GM19238 (cell line): ENCODE results near the gene ARHGEF39.

Experiments used
- DNase-seq: peaks from one replicate; pipeline ENCODE4 v3.0.0; 2011; ENCODE audit warnings: low spot score; ENCODE audit not compliant: insufficient read length

Gene ARHGEF39

GRCh38 chr9:35675732-35676392 is 10.9 kb upstream of the ARHGEF39 start:
- no peak for DNase-seq

- no peak for DNase-seq
These were observed 10.2 kb upstream of the ARHGEF39 start for GRCh38 chr9:35675204-35675603.

GRCh38 chr9:35674025-35674361 is 9.0 kb upstream of the ARHGEF39 start:
- DNase-seq, result no peak

DNA sequence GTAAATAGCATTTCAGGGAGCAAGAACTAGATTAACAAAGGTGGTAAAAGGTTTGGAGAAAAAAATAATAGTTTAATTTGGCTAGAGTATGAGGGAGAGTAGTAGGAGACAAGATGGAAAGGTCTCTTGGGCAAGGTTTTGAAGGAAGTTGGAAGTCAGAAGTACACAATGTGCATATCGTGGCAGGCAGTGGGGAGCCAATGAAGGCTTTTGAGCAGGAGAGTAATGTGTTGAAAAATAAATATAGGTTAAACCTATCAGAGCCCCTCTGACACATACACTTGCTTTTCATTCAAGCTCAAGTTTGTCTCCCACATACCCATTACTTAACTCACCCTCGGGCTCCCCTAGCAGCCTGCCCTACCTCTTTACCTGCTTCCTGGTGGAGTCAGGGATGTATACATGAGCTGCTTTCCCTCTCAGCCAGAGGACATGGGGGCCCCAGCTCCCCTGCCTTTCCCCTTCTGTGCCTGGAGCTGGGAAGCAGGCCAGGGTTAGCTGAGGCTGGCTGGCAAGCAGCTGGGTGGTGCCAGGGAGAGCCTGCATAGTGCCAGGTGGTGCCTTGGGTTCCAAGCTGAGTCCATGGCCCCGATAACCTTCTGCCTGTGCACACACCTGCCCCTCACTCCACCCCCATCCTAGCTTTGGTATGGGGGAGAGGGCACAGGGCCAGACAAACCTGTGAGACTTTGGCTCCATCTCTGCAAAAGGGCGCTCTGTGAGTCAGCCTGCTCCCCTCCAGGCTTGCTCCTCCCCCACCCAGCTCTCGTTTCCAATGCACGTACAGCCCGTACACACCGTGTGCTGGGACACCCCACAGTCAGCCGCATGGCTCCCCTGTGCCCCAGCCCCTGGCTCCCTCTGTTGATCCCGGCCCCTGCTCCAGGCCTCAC is 8.4 kb upstream of the ARHGEF39 start, which contains the start of gene CA9:
Gene CA9, plus strand, starts transcription at position 797 of the 893 bp plus-strand sequence. Its CDS starts 32 bp downstream, at position 829.
- no peak for DNase-seq

DNA sequence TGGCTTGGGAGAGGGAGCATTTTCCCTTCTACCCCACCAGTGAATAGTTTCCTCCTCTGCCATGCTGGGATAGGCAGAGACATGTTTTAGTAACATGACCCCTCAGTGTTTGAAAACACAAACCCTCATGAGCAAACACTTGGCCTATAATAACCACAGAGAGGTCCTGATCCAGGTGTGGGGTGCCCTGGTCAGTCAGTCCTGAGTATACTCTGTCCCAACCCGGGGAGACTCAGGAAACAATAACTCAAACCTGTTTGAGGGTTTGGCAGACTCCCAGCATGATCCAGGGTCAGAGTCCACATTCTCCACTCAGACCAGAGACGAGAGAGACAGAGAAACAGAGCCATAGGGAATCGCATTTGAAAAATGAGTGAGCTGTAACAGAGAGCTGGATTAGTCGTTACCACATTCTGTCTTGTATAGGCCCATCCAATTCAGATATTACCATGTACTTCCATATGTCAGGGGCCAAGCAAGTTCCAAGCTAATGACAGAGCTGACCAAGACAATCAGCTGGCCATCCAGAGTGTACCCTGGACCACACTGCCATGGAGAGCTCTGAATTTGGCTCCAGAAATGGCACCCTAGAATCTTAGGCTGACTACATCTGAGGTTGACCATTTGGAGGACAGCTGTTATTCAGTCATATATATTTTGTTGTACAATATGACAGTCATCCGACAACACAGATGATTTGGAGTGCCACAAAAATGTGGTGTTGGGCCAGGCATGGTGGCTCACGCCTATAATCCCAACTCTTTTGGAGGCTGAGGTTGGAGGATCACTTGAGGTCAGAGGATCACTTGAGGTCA is 4.5 kb upstream of the ARHGEF39 start:
- DNase-seq, result no peak

DNA sequence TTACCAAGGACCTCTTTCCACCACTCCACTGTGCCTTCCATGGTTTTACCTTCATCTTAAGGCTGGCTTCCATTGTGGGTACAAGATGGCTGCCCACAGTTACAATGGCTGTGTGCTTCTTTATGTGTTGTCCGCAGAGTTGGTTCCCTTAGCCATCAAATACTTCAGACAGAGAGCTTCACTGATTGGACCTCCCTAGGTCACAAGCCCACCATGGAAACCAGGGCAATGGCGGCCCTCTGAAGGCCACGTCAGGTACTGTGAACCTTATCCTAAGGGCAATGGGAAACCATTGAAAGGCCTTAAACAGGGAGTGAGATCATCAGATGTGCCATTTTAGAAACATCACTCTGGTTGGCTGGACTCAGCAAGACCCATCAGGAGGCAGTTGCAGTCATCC is 2.9 kb upstream of the ARHGEF39 start:
- no peak for DNase-seq

GRCh38 chr9:35666549-35666948 is 1.6 kb upstream of the ARHGEF39 start:
- DNase-seq, result no peak

- no peak for DNase-seq
These were observed 1.1 kb upstream of the ARHGEF39 start for GRCh38 chr9:35666045-35666444.

GRCh38 chr9:35665471-35665818 is 450 bp upstream of the ARHGEF39 start:
- no peak for DNase-seq

DNA sequence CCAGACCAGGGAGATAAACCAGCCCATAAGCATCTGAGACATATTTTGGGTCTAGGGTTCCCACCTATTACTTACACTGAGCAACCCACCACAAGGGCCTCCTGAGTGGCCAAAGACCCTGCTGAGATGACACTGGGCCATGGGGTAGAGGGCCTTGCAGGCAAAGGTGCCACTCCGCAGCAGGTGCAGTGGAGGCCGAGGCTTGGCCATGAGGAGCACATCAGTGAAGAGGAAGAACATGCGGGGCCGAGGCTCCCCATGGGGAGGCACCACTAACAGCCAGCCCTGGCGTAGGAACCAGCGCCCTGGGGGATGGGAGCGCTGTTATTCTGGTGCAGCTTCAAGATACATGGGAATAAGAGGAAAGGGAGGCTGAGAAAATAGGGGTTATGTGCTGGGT is 2.6 kb downstream of the ARHGEF39 start:
- DNase-seq, result no peak

GRCh38 chr9:35661756-35662350 is 3.1 kb downstream of the ARHGEF39 start:
- DNase-seq, result no peak

DNA sequence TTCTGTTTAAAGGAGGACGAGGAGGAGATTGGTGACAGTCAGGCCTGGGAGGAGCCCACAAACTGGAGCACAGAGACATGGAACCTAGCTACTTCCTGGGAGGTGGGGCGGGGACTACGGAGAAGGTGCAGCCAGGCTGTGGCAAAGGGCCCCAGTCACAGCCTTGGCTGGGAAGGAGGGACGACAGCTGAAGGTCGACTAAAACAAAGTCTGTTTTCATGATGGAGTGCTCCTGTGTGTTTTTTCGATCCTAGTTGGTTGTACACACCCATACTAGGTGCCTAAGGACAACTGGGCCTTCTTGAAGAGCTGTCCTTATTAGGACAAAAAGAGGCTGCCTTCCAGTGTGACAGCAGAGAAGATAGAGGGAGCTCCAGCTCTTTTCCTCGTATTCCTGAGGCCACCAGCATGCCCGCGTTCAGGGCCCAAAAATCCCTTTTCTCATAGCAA is 4.0 kb downstream of the ARHGEF39 start:
- DNase-seq, result no peak

DNA sequence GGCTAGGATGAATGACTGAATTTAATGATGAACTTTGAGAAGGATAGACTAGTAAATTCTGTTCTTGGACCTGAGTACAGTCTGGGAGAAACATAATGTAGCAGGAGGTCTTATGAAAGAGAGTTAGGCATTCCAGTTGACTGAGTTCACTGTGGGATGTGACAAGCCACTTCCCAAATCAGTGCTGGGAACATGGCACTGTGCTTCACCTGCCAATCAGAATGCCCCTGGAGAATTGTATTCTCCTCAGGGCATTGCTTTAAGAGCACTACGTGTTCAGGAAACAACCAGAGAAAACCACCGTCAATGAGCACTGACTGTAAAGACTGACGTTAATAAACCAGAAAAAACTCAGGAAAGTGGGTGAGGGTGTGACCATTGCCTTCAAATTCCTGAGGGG is 5.7 kb downstream of the ARHGEF39 start:
- no peak for DNase-seq

- no peak for DNase-seq
These were observed 6.1 kb downstream of the ARHGEF39 start for GRCh38 chr9:35658968-35659220.

- peak; percentile 86 for DNase-seq
These were observed 6.6 kb downstream of the ARHGEF39 start, which contains the start of gene CCDC107 for GRCh38 chr9:35658137-35658967. Gene CCDC107 (plus strand): TSS chr9:35658292. CDS start chr9:35658380, 88 bp downstream.

- DNase-seq, result peak; percentile 92
These were observed 7.4 kb downstream of the ARHGEF39 start, which contains the start of gene RMRP for GRCh38 chr9:35657546-35658136. Gene RMRP (minus strand): TSS chr9:35658019.

- DNase-seq, result no peak
These were observed 8.0 kb downstream of the ARHGEF39 start for GRCh38 chr9:35656831-35657545.

DNA sequence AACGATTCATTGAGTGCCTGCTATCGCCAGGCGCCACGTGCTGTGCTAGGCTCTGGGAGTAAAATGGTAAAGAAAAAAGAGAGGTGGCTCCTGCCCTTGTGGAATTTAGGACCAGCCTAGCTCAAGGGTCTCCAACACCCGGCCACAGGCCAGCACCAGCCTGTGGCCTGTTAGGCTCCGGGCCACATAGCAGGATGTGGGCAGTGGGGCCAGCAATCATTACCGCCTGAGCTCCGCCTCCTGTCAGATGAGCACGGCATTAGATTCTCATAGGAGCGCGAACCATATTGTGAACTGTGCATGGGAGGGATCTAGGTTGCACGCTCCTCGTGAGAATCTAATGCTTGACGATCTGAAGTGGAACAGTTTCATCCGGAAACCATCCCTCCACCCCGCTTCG is 8.6 kb downstream of the ARHGEF39 start:
- no peak for DNase-seq

DNA sequence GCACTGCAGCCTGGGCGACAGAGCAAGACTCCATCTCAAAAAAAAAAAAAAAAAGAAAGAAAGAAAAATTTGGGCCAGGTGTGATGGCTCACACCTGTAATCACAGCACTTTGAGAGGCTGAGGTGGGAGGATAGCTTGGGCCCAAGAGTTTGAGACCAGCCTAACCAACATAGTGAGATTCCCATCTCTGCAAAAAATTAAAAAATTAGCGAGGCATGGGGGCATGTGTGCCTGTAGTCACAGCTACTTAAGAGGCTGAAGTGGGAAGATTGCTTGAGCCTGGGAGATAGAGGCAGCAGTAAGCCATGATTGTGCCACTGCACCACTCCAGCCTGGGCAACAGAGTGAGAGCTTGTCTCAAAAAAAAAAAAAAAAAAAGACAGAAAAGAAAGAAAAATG is 11.4 kb downstream of the ARHGEF39 start:
- no peak for DNase-seq

- DNase-seq, result no peak
These were observed 12.2 kb downstream of the ARHGEF39 start for GRCh38 chr9:35652829-35653209.
